ENCODE data around the gene SYNGR3.

SYNGR3 gene

GRCh38 chr16:2001456-2002355 is 11.9 kb downstream of the SYNGR3 start:
- Mint-ChIP-seq H3K9me3 (no peaks in the 10 kb centered on the region), H3K36me3 (peaks cover 10% of the 10 kb centered on the region), H3K4me3 (no peak overlapping the region), H3K27me3 (no peaks in the 10 kb centered on the region), H3K27ac (no peak overlapping the region), H3K4me1 (peaks cover 16% of the 10 kb centered on the region)
- no peak for ATAC-seq (ENCODE audit: low read depth)
- DNase-seq (ENCODE audit: low spot score in 2 of 2): no peak

GRCh38 chr16:2002406-2003230 is 12.8 kb downstream of the SYNGR3 start:
- ATAC-seq (ENCODE audit: low read depth) (no peak), DNase-seq (ENCODE audit: low spot score in 2 of 2) (no peak)
- no peak overlapping the region for H3K4me3 Mint-ChIP-seq
- H3K27ac Mint-ChIP-seq: no peak overlapping the region
- no peaks in the 10 kb centered on the region for H3K9me3 Mint-ChIP-seq
- H3K4me1 Mint-ChIP-seq: peaks cover 20% of the 10 kb centered on the region
- H3K36me3 Mint-ChIP-seq: peaks cover 10% of the 10 kb centered on the region
- H3K27me3 Mint-ChIP-seq: no peaks in the 10 kb centered on the region

- Mint-ChIP-seq H3K36me3 (peaks cover 9% of the 10 kb centered on the region), H3K4me1 (peaks cover 27% of the 10 kb centered on the region), H3K27me3 (no peaks in the 10 kb centered on the region), H3K9me3 (no peaks in the 10 kb centered on the region), H3K27ac (no peak overlapping the region), H3K4me3 (no peak overlapping the region)
- DNase-seq (ENCODE audit: low spot score in 2 of 2) (no peak), ATAC-seq (ENCODE audit: low read depth) (no peak)
Measured at GRCh38 chr16:2003231-2003826, 13.6 kb downstream of the SYNGR3 start.

- Mint-ChIP-seq H3K4me1 (peaks cover 33% of the 10 kb centered on the region), H3K4me3 (no peak overlapping the region), H3K9me3 (no peaks in the 10 kb centered on the region), H3K27ac (no peak overlapping the region), H3K36me3 (peaks cover 7% of the 10 kb centered on the region), H3K27me3 (no peaks in the 10 kb centered on the region)
- DNase-seq (ENCODE audit: low spot score in 2 of 2): peak; percentile 87 to 92
- peak; percentile 99 for ATAC-seq (ENCODE audit: low read depth)
Measured at GRCh38 chr16:2003827-2004641, 14.3 kb downstream of the SYNGR3 start.

- ATAC-seq (ENCODE audit: low read depth): no peak
- peaks cover 7% of the 10 kb centered on the region for H3K36me3 Mint-ChIP-seq
- H3K4me1 Mint-ChIP-seq: peaks cover 33% of the 10 kb centered on the region
- no peak overlapping the region for H3K4me3 Mint-ChIP-seq
- no peak overlapping the region for H3K27ac Mint-ChIP-seq
- no peaks in the 10 kb centered on the region for H3K9me3 Mint-ChIP-seq
- H3K27me3 Mint-ChIP-seq: no peaks in the 10 kb centered on the region
- no peak for DNase-seq (ENCODE audit: low spot score in 2 of 2)
Measured at GRCh38 chr16:2004795-2005517, 15.2 kb downstream of the SYNGR3 start.

GRCh38 chr16:2005646-2006045 is 15.9 kb downstream of the SYNGR3 start:
- no peaks in the 10 kb centered on the region for H3K27me3 Mint-ChIP-seq
- H3K4me1 Mint-ChIP-seq: peaks cover 36% of the 10 kb centered on the region
- H3K27ac Mint-ChIP-seq: no peak overlapping the region
- H3K4me3 Mint-ChIP-seq: no peak overlapping the region
- no peak for ATAC-seq (ENCODE audit: low read depth)
- DNase-seq (ENCODE audit: low spot score in 2 of 2): no peak
- H3K36me3 Mint-ChIP-seq: peaks cover 6% of the 10 kb centered on the region
- no peaks in the 10 kb centered on the region for H3K9me3 Mint-ChIP-seq

- Mint-ChIP-seq H3K4me3 (no peak overlapping the region), H3K36me3 (peaks cover 2% of the 10 kb centered on the region), H3K4me1 (peaks cover 36% of the 10 kb centered on the region), H3K9me3 (no peaks in the 10 kb centered on the region), H3K27me3 (no peaks in the 10 kb centered on the region), H3K27ac (peak overlapping the region; percentile 1)
- DNase-seq (ENCODE audit: low spot score in 2 of 2): no peak
- ATAC-seq (ENCODE audit: low read depth): no peak
Measured at GRCh38 chr16:2006317-2006716, 16.5 kb downstream of the SYNGR3 start.

- no peak for ATAC-seq (ENCODE audit: low read depth)
Measured at GRCh38 chr16:2007081-2007836, 17.5 kb downstream of the SYNGR3 start.

GRCh38 chr16:2008009-2008526 is 18.3 kb downstream of the SYNGR3 start:
- no peaks in the 10 kb centered on the region for H3K9me3 Mint-ChIP-seq
- no peaks in the 10 kb centered on the region for H3K27me3 Mint-ChIP-seq
- peaks cover 36% of the 10 kb centered on the region for H3K4me1 Mint-ChIP-seq
- DNase-seq (ENCODE audit: low spot score in 2 of 2) (no peak), ATAC-seq (ENCODE audit: low read depth) (no peak)
- peak overlapping the region; percentile 71 for H3K4me3 Mint-ChIP-seq
- H3K27ac Mint-ChIP-seq: peak overlapping the region; percentile 26
- no peaks in the 10 kb centered on the region for H3K36me3 Mint-ChIP-seq

More at GRCh38 chr16:2007081-2007836, 17.5 kb downstream of the SYNGR3 start:
- Mint-ChIP-seq H3K27ac (peak overlapping the region; percentile 1), H3K4me3 (peak overlapping the region; percentile 71), H3K9me3 (no peaks in the 10 kb centered on the region), H3K36me3 (no peaks in the 10 kb centered on the region), H3K27me3 (no peaks in the 10 kb centered on the region), H3K4me1 (peaks cover 36% of the 10 kb centered on the region)
- no peak for DNase-seq (ENCODE audit: low spot score in 2 of 2)

GRCh38 chr16:2008631-2009163 is 18.9 kb downstream of the SYNGR3 start:
- ATAC-seq (ENCODE audit: low read depth) (no peak), DNase-seq (ENCODE audit: low spot score in 2 of 2) (no peak)
- H3K4me3 Mint-ChIP-seq: peak overlapping the region; percentile 71
- peaks cover 36% of the 10 kb centered on the region for H3K4me1 Mint-ChIP-seq
- H3K36me3 Mint-ChIP-seq: no peaks in the 10 kb centered on the region
- no peaks in the 10 kb centered on the region for H3K9me3 Mint-ChIP-seq
- H3K27ac Mint-ChIP-seq: peak overlapping the region; percentile 26
- no peaks in the 10 kb centered on the region for H3K27me3 Mint-ChIP-seq

- Mint-ChIP-seq H3K9me3 (no peaks in the 10 kb centered on the region), H3K27ac (no peak overlapping the region), H3K27me3 (no peaks in the 10 kb centered on the region), H3K4me3 (peak overlapping the region; percentile 71), H3K36me3 (no peaks in the 10 kb centered on the region), H3K4me1 (peaks cover 33% of the 10 kb centered on the region)
- DNase-seq (ENCODE audit: low spot score in 2 of 2): no peak
- ATAC-seq (ENCODE audit: low read depth): peak; percentile 46
Measured at GRCh38 chr16:2009164-2009711, 19.5 kb downstream of the SYNGR3 start.
